Fibroblast of peridontal ligament (primary cell): ENCODE results near the gene ACTL9.
"Not testable (repeated sequence)": the region's sequence is repeated elsewhere in the genome, so short reads cannot be mapped to it uniquely, and the experiment has no call there.

Experiments used
- DNase-seq: peaks from one replicate; pipeline ENCODE4 v3.0.0-alpha.2; 2010; ENCODE audit errors: extremely low read depth

ACTL9 gene, protein sequence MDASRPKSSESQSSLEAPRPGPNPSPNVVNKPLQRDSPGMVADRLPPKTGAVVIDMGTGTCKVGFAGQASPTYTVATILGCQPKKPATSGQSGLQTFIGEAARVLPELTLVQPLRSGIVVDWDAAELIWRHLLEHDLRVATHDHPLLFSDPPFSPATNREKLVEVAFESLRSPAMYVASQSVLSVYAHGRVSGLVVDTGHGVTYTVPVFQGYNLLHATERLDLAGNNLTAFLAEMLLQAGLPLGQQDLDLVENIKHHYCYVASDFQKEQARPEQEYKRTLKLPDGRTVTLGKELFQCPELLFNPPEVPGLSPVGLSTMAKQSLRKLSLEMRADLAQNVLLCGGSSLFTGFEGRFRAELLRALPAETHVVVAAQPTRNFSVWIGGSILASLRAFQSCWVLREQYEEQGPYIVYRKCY

DNA sequence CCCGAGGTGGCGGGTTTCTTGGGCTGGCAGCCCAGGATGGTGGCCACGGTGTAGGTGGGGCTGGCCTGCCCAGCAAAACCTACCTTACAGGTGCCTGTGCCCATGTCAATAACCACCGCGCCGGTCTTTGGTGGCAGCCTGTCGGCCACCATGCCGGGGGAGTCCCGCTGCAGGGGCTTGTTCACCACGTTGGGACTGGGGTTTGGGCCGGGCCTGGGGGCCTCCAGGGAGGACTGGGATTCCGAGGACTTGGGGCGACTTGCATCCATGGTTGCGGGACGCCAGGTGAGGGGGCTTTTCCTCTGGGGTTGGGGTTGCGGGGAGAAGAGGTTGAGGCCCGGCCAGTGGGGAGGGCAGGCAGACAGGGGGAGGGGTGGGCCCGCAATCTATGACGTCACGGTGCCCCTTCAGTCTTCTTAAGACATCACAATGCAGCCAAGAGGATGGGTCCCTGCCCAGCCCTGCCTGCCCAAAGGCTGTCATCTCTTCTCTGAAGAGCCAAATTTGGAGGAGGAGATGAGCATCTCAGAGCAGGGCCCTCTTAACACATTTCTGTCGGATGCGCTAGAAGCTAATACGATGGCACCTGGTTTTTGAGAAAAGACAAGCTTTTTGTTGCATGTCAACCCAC, at the start of gene ACTL9:
Gene ACTL9 (minus strand): TSS at position 363 of the 631 bp plus-strand sequence. CDS start 94 bp downstream, at position 269.
- no peak for DNase-seq

DNA sequence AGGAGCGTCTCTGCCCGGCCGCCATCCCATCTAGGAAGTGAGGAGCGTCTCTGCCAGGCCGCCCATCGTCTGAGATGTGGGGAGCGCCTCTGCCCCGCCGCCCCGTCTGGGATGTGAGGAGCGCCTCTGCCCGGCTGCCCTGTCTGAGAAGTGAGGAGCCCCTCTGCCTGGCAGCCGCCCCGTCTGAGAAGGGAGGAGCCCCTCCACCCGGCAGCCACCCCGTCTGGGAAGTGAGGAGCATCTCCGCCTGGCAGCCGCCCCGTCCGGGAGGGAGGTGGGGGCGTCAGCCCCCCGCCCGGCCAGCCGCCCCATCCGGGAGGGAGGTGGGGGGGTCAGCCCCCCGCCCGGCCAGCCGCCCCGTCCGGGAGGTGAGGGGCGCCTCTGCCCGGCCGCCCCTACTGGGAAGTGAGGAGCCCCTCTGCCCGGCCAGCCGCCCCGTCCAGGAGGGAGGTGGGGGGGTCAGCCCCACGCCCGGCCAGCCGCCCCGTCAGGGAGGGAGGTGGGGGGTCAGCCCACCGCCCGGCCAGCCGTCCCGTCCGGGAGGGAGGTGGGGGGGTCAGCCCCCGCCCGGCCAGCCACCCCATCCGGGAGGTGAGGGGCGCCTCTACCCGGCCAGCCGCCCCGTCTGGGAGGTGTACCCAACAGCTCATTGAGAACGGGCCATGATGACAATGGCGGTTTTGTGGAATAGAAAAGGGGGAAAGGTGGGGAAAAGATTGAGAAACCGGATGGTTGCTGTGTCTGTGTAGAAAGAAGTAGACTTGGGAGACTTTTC, 40.9 kb upstream of the ACTL9 start:
- DNase-seq, result not testable (repeated sequence)

DNA sequence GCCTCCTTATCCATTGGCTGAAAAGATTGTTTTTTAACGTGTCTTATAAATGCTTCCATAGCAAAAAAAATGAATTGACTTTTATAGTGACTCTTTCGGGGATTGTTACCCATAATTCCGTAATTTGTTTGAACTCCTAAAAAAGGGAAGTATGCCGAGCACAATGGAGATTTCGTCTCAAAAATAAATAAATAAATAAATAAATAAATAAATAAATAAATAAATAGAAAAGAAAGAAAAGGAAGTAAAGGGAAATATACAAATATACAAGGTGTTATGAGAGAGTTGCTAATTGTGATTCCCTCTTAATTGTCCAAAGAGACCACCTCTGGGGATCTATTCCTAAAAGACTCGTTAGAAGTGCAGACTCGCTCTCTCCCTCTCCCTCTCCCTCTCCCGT, 39.8 kb upstream of the ACTL9 start:
- DNase-seq, result no peak

DNA sequence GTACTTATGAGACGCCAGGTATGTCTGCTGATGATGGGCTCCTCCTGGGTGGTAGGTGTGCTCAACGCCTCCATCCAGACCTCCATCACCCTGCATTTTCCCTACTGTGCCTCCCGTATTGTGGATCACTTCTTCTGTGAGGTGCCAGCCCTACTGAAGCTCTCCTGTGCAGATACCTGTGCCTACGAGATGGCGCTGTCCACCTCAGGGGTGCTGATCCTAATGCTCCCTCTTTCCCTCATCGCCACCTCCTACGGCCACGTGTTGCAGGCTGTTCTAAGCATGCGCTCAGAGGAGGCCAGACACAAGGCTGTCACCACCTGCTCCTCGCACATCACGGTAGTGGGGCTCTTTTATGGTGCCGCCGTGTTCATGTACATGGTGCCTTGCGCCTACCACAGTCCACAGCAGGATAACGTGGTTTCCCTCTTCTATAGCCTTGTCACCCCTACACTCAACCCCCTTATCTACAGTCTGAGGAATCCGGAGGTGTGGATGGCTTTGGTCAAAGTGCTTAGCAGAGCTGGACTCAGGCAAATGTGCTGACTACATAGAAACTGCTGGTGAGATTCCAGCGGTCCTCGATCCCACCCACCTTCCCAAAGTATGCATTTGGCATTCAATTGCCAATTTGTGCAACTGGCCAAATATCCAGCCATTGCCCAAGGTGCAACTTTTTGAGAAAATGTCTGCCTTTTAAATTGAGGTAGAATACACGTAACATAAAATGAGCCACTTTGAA, 33.0 kb upstream of the ACTL9 start:
- no peak for DNase-seq

DNA sequence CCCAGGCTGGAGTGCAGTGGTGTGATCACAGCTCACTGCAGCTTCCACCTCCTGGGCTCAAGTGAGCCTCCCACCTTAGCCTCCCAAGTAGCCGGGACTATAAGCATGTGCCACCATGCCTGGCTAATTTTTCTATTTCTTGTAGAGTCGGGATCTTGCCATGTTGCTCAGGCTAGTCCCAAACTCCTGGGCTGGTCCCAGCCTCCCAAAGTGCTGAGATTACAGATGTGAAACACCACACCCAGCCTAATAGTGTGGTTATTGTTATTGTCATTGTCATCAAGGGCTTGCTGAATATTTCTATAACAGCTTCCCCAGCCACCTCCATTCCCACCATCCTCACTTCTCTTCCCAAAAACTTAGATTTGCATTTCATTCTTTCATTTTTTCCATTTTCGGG, 25.7 kb upstream of the ACTL9 start:
- no peak for DNase-seq

DNA sequence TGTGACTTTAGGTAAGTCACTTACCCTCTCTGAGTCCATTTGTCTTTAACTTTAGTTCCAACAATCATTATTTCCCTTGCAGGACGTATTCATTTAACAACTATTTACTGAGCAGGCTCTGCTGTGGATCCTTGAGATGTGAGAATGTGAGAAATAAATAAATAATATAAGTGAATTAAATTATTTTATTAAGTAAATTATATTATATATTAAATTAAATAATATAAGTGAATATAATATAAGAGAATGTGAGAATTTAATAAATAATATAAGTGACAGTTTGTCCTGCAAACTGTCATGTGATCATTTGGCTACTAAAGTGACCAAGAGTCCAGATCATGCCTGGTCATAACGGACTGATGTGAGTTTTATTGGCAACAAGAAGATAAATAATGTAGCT, 23.4 kb upstream of the ACTL9 start:
- no peak for DNase-seq

DNA sequence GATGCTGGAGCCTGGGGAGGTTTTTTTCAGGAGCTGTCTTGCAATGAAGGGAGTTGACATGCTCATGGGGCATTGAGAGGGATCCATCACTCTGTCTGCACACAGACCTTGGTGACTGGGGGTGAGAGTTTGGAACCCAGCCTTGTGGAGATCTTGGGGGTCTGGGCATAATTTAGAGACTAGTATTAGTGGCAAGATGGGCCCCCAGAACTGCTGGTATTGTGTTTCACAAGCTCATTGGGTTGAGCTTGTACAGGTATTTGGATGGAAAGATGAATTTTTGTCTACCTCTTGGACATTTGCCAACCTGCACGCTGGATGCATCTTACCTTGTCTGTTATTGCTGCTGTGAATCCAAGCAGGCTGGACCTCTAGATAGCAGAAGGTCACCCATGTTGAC, 22.7 kb upstream of the ACTL9 start, which contains the start of gene OR2Z1:
Gene OR2Z1 (plus strand): TSS at position 301 of the 400 bp plus-strand sequence. CDS start 9,395 bp downstream, outside the sequence.
- no peak for DNase-seq

DNA sequence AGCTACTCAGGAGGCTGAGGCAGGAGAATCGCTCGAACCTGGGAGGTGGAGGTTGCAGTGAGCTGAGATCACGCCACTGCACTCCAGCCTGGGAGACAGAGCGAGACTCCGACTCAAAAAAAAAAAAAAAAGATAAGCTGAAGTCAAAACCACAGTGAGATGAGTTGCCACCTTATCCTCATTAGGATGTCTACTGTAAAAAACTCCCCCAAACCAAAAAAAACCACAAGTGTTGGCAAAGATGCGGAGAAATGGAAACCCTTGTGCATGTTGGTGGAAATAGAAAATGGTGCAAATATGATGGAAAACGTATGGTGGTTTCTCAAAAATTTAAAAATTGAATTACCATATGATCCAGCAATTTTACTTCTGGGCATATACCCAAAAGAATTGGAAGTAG, 11.7 kb upstream of the ACTL9 start:
- not testable (repeated sequence) for DNase-seq

DNA sequence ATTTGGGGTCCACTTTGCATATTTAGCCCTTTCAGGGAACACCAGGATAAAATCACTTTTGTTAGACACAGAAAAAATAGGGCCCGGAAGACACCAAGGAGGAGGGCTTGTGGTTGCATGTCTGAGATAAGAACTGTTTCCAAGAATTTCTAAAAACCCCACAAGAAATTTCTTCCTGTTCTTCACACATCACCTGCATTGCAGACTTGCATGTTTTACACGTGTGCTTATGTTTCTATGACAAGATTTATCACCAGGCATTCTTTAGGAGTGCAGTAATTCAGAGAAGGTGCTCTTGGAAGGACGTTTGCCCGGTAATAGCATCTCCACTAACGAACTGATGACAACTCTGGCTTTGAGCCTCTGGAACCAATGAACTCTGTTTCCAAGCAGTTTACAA, 7.1 kb upstream of the ACTL9 start:
- no peak for DNase-seq

DNA sequence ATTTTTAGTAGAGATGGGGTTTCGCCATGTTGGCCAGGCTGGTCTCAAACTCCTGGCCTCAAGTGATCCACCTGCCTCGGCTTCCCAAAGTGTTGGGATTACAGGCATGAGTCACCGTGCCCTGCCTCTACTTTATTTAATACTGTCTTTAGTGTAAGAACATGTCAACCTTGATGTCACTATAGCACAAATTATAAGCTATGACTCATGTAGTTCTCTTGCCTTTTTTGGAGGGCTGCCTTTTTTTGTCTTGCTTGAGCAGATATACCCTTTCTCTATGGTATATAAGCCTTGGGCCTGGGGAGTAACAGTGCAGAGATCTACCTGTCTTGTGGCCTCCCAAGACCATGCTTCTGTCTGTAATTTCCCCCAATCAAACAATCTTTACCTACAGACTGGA, 6.7 kb upstream of the ACTL9 start:
- not testable (repeated sequence) for DNase-seq

DNA sequence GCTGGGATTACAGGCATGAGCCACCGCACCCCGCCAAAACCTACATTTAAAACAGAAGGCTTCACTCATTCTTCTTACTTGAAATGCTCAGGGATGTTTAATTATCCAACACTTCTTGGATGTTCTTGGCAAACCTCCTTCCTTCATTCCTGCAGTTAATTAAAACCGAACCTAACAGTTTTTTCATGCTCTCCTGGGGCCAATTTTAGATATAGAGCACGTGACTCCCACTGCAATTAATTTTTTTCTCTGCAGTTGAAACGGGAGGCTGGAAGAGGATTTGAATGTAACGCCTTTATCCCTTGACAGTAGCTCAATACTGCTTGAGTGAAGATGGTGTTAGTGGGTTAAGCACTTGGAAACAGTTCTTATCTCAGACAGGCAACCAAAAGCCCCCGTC, 4.6 kb upstream of the ACTL9 start:
- DNase-seq, result no peak

DNA sequence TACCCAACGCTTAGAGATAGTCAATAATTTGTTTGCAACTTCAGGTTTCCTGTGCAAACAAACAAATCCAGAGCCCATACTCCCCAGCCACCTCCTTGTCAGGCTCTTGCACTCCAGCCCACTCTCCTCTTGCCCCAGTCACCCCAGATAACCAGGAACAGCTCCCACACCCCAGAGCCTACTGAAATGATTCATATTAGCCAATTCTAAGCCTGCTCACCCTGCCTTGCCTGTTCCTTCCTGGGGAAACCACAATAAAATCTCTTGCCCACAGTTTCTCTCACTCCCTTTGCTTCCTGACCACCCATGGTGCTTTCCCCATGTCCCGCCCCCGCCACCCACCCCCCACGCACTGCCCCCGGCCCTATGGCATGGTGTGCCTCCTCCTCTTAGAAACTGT, 3.8 kb upstream of the ACTL9 start:
- DNase-seq, result no peak

DNA sequence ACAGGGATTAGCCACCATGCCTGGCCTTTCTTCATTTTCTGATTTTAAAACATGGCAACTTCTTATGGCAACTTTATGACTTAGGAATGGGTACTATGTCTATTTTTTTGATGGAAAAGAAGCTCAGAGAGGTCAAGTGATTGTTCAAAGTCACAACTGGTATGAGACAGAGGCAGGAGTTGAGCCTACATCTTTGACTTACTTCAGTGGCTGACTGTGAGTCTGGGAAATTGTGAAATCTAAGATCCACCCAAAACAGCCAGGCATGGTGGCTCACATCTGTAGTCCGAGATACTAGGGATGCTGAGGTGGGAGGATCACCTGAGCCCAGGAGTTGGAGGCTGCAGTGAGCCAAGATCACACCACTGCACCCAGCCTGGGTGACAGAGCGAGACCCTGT, 2.4 kb upstream of the ACTL9 start:
- DNase-seq, result no peak

DNA sequence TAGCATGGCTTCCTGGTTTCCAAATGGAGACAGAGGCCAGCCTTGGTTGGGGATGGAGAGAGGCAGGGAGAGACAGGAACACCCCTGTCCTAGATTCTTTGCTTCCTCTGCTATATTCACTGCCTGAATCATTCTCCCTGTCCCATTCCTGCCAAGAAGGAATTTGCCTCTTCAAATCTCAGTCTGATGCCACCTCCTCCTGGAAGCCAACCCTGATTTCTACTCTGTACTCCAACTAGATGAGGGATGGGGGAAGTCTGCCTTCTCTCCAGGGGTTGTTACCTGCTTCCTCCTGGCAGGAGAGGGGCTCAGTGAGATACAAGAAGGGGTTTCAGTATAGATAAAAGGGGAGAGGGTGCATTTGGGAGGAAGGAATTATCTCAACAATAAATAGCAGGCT, 1.3 kb upstream of the ACTL9 start:
- DNase-seq, result no peak

DNA sequence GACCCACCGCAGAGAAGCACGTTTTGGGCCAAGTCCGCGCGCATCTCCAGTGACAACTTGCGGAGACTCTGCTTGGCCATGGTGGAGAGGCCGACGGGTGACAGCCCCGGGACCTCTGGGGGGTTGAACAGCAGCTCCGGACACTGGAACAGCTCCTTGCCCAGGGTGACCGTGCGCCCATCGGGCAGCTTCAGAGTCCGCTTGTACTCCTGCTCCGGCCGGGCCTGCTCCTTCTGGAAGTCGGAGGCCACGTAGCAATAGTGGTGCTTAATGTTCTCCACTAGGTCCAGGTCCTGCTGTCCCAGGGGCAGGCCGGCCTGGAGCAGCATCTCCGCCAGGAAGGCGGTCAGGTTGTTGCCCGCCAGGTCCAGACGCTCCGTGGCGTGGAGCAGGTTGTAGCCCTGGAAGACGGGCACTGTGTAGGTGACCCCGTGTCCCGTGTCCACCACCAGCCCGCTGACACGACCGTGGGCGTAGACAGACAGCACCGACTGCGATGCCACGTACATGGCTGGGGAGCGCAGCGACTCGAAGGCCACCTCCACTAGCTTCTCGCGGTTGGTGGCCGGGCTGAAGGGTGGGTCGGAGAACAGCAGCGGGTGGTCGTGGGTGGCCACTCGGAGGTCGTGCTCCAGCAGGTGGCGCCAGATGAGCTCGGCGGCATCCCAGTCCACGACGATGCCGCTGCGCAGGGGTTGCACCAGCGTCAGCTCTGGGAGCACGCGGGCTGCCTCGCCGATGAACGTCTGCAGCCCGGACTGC, 743 bp downstream of the ACTL9 start:
- no peak for DNase-seq

DNA sequence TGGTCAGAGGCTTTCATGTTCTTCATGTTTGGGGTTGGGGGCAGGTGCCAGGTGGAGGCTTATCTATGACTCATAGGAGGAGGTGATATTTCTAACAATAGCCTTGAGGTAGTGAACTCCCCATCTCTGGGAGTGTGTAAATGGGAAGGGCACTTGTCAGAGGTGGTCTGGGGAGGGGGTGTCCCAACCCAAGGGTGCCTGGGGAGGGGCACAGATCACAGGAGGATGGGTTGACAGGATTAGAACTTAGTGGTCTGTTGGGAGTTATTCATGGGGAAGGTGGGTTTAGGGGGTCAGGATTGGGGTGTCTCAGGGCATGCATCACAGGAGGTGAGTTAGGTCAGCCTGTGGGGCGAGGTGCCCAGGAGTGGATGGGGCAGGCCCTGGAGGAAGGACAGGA, 1.6 kb downstream of the ACTL9 start:
- DNase-seq, result no peak

DNA sequence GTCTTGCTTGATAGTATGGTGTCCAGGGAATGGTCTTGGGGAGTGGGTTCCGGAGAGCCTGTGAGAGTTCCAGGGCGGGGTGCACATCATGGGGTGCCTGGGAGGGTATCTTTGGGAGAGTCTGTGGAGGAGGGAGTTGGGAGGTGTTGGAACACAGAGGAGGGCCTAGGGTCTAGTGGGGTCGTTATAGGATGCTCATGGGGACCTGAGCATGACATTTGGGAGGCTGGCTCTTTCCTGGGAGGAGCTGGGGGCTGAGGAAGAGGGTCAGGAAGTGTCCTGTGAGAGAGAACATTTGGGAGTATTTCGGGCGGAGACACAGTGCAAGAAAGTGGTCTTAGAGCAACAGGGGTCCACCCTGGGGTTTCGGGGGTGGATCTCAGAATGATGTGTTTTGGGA, 2.7 kb downstream of the ACTL9 start:
- DNase-seq, result no peak

DNA sequence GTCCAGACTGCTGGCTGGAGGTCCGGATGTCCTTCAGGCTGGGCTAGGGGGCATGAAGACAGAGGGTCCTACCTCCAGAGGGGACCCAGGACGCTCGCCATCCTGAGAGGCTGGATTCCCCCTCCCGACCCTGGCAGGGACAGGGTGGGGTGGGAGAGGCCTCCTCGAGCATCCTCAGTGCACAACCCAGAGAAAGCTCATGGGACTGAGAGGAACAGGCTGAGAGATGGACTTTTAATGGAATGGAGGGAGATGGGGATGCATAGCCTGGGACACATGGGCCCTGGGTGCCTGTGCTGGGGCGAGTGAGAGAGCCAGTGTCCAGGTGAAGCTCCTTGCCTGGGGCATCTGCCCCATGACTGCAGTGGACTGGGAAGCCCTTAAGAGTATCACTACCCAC, 3.1 kb downstream of the ACTL9 start:
- no peak for DNase-seq

DNA sequence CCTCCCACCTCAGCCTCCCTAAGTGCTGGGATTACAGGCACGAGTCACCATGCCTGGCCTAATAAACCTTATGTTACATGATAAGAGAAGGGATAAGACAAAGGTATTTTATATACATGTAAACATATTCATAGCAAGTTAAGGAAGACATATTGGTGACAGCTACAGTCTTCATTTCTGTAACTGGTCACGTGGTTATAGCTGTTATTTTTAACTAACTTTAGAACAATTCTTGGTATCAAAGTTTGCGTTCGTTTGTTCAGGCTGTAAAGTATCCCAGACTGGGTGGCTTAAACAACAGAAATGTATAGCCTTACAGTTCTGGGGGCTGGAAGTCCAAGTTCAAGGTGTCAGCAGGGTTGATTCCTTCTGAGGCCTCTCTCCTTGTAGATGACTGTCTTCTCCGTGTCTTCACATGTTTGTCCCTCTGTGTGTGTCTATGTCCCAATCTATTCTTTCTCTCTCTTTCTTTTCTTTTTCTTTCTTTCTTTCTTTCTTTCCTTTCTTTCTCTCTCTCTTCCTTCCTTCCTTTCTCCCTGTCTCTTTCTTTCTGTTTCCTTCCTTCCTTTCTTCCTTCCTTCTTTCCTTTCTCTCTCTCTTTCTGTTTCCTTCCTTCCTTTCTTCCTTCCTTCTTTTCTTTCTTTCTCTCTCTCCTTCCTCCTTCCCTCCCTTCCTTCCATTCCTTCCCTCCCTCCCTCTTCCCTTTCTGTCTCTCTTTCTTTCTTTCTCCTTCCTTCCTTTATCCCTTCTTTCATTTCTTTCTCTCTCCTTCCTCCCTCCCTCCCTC, 7.6 kb downstream of the ACTL9 start:
- DNase-seq, result no peak

DNA sequence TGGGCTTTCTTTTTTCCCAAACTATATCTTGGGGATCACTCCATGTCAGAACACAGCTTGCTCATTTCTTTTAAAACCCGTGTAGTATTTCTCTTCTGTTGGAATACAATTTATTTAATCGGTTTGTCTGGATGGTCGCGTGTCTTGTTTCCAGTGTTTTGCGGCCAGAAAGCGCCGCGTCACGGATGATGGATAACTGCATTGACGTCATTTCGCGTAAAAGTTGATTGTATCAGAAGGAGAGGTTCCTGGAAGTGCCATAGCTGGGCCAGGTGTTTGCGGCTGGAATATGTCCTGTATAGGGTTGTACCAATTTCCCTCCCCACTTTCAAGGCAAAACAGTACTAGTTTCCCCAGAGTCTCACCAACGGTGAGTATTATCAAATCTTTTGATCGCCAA, 9.7 kb downstream of the ACTL9 start:
- no peak for DNase-seq
